ENCODE results near the gene CDKAL1.
"Not testable (repeated sequence)": the region's sequence is repeated elsewhere in the genome, so short reads cannot be mapped to it uniquely, and the experiment has no call there.

The CDKAL1 gene

GRCh38 chr6:20800653-20801052, 266.4 kb downstream of the CDKAL1 start:
- no peak for DNase-seq (ENCODE audit: low spot score)

- no peak for DNase-seq (ENCODE audit: low spot score)
Observed at GRCh38 chr6:20801595-20801994, 267.3 kb downstream of the CDKAL1 start.

- DNase-seq (ENCODE audit: low spot score): no peak
Observed at GRCh38 chr6:20802596-20802995, 268.3 kb downstream of the CDKAL1 start.

DNA sequence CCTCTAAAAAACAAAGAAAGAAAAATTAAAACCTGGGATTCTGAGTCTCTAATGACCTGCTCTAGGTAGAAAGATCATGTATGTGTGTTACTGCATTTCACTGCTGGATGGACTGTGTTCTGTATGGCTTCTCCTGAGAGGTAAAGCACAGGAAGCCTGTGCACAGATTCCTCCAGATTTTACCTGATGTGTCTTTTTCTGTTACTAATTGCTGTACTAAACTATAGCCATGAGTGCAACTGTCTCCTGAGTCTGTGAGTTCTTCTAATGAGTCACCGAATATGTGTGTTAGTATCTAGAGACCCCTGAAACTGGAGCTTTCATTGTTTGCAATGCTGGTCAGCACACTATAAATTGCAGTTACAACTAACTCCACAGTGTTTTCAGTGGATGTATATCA, 270.8 kb downstream of the CDKAL1 start:
- DNase-seq (ENCODE audit: low spot score): no peak

DNA sequence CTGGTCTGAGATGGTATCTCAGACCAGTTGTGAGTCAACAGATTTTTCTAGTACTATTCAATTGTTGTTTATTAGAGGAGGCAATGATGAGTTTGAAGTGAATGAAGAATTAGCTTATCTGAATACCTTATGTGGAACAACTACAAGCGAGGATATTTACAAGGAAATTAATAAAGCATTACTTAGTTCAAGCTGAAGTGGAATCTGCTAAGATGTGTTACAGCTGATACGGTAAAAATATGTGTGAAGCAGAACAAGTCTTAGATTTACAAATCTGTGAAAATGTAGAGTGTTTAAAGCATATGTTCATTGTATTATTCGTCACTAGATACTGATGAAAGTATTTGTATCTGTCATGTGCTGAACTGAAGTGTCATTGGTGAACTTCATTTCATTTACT, 272.4 kb downstream of the CDKAL1 start:
- no peak for DNase-seq (ENCODE audit: low spot score)

DNA sequence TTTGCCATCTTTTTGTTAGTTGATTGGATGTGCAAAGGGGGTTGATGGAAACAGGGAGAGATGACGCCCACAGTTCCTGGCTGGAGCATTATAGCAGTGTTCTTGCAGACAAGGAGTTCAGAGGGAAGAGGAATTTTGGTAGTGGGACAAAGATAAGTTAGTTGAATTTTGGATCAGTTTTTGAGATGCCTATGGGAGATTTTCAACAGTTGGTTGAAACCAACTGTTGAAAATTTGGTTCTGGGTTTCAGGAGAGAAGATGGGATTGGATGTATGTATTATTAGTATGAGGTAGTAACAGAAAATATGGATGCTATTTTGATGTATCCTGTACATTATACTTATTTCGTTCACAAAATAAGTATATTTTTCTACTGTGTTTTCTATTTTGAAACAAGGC, 274.2 kb downstream of the CDKAL1 start:
- DNase-seq (ENCODE audit: low spot score): no peak

DNA sequence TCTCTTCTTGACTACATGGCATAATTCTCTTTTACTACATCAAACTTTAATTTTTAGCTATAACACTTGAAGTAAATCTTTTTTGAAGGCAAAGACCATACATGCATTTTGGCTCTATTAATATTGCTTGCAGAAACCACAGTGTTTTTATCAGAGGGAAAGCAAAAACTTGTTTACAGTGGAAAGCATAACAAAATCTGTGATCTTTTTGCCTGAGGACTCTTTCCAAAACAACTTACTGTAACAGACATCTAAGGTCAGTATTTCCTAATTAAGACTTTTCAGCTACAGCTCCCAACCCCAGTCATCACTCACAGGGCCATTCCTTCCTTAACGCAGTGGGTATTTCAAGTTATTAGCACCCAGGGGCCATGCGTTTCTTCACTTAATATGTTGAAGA, 274.7 kb downstream of the CDKAL1 start:
- DNase-seq (ENCODE audit: low spot score): no peak

GRCh38 chr6:20810727-20811108, 276.5 kb downstream of the CDKAL1 start:
- DNase-seq (ENCODE audit: low spot score): no peak

DNA sequence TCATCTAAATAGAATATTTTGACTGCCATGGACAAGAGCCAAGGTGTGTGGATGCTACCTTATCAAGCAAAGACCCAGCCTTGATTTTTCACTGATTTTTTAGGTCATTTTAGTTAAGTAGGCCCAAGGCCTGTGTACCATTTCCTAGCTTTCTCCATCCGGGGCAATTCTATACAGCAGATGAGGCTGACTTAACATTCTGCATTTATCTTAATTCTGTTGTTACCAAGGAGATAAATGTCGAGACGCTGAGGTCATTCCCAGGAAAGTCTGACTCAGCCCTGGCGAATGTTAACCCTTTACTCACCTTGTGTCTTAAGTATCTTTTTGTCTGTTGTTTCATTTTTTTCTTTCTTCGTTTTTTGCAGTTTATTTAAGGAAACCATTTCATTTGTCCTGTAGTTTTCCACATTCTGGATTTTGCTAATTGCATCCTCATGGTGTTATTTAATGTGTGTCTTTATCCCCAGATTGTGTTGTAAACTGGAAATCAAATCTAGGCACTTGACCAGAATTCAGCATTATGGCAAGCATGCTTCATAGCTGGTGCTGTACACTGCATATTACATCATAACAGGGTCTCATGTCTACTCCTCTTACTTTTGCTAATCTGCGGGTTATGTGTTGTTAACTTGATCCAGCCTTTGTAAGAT, 277.0 kb downstream of the CDKAL1 start:
- no peak for DNase-seq (ENCODE audit: low spot score)

GRCh38 chr6:20812776-20813175, 278.5 kb downstream of the CDKAL1 start:
- no peak for DNase-seq (ENCODE audit: low spot score)

DNA sequence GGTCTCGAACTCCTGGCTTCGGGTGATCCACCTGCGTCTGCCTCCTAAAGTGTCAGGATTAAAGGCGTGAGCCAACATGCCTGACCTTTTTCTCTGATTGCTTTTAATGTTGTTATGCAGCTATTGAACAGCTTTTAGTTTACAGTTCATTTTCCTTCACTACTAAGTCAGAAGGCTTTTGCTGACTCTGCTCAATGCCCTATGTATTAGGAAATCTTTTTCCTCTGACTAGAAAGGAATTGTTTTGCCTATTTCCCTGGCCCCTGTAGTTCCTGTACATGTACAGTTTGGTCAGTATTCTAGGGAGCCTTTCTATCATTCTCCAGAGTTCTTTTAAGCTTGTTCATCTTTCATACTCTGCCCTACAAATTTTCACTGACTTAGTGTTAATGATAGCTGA, 280.2 kb downstream of the CDKAL1 start:
- no peak for DNase-seq (ENCODE audit: low spot score)

GRCh38 chr6:20816126-20816525, 281.9 kb downstream of the CDKAL1 start:
- DNase-seq (ENCODE audit: low spot score): no peak

- DNase-seq (ENCODE audit: low spot score): no peak
Observed at GRCh38 chr6:20817806-20818320, 283.6 kb downstream of the CDKAL1 start.

DNA sequence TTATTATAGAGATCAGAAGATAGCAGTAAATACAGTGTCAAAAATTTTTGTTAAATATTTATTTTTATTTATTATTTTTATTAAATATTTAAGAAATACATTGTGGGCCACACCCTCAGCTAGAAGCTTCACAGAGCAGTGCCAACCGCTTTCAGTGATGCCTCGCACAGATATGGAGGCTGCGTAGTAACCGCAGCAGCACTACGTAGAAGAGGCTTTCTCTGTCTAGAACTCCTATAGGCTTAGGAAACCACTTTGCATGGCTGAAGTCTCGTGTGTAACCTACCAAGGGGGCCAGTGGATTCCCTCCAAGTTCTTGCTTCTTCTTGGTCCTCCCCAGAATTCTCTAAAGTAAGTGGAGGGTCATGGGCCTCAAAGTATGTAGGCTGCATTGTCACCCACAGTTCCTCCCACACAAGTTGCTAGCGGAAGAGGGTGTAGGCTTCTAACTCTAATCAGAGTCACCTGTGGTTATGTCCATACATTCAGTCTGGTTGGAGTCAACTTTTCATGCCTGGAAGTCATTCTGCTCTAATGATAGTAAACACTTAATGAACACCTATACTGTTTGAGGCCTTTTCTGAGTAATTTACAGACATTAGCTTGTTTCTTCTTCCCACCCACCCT, 285.6 kb downstream of the CDKAL1 start:
- no peak for DNase-seq (ENCODE audit: low spot score)

- no peak for DNase-seq (ENCODE audit: low spot score)
Observed at GRCh38 chr6:20826378-20826777, 292.1 kb downstream of the CDKAL1 start.

- DNase-seq (ENCODE audit: low spot score): no peak
Observed at GRCh38 chr6:20827798-20828197, 293.5 kb downstream of the CDKAL1 start.

- DNase-seq (ENCODE audit: low spot score): no peak
Observed at GRCh38 chr6:20830576-20830975, 296.3 kb downstream of the CDKAL1 start.

DNA sequence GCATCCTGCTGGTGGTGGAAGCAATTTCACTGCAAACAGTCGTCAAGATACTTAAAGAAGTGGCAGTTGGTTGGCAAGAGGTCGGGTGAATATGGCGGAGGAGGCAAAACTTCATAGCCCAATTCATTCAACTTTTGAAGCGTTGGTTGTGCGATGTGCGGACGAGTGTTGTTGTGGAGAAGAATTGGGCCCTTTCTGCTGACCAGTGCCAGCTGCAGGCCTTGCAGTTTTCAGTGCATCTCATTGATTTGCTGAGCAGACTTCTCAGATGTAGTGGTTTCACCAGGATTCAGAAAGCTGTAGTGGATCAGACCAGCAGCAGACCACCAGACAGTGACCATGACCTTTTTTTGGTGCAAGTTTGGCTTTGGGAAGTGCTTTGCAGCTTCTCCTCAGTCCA, 297.0 kb downstream of the CDKAL1 start:
- not testable (repeated sequence) for DNase-seq (ENCODE audit: low spot score)

GRCh38 chr6:20833881-20834515, 299.7 kb downstream of the CDKAL1 start:
- no peak for DNase-seq (ENCODE audit: low spot score)

DNA sequence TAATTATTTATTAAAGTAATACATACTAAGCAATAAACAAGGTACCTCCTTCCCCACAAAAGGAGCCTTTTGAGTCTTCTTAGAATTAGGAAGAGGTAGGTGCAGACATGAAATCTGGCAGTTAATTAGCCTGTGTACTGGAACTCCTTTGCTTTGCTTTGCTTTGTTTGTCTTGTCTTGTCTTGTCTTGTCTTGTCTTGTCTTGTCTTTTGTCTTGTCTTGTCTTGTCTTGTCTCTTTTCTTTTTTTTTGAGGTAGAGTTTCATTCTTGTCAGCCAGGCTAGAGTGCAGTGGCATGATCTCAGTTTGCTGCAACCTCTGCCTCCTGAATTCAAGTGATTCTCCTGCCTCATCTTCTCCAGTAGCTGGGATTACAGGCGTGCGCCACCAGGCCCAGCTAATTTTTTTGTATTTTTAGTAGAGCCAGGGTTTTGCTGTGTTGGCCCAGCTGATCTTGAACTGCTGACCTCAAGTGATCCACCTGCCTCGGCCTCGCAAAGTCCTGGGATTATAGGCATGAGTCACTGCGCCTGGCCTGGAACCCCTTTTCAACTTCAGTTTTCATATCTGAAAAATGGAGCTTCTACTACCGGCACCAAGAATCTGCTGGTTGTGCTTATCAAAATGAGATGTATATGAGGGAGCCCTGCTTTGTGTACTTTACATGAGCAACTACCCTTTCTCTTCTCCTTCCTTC, 301.2 kb downstream of the CDKAL1 start:
- no peak for DNase-seq (ENCODE audit: low spot score)

GRCh38 chr6:20837189-20837588, 302.9 kb downstream of the CDKAL1 start:
- DNase-seq (ENCODE audit: low spot score): no peak

GRCh38 chr6:20838113-20838512, 303.9 kb downstream of the CDKAL1 start:
- no peak for DNase-seq (ENCODE audit: low spot score)

DNA sequence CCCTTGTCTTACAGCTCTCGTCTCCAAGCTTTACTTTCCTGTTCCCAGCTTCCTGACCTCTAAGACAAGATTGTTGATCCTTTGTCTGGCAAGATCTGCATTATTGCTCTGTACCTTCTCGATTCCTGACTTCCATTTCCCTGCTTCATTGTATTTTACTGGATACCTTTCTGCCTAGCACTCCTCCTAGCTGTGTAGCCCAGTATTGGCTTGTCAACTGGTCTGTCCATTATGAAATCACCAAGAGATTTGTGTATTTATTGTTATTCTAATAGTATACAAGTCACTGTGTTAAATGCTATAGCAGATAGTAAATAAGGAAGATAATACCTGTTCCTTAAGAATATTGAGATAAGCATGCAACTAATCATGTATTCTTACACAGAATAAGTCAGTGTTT, 305.4 kb downstream of the CDKAL1 start:
- no peak for DNase-seq (ENCODE audit: low spot score)

All from hematopoietic multipotent progenitor cell treated with erythropoietin and hydrocortisone succinate and interleukin-3 and kit ligand, for 17 days (in vitro differentiated cells).